Memory B cell (primary cell): ENCODE measurements around the gene DDX23.
A peak's percentile ranks its signal among the peaks of the same experiment; 100 is the strongest.

Experiments
- ATAC-seq: fragments of 150-1000 bp; cut with Tn5 transposase; 2 replicates; pipeline ENCODE4 v1.10.0; 2021; ENCODE audit warnings: low read depth, mild to moderate bottlenecking, moderate library complexity
- DNase-seq, 2 donors: peaks; one replicate each; pipeline ENCODE4 v3.0.0; 2022; ENCODE audit warnings: low spot score in 2 of 2
- H3K27ac Mint-ChIP-seq: one replicate; pipeline ENCODE4 v1.8.0; 2022; ENCODE audit warnings: mild to moderate bottlenecking, moderate library complexity, mixed read lengths
- H3K27me3 Mint-ChIP-seq: one replicate; pipeline ENCODE4 v1.8.0; 2022; ENCODE audit warnings: mixed read lengths
- H3K36me3 Mint-ChIP-seq: one replicate; pipeline ENCODE4 v1.8.0; 2022; ENCODE audit warnings: mild to moderate bottlenecking, mixed read lengths
- H3K4me1 Mint-ChIP-seq: one replicate; pipeline ENCODE4 v1.8.0; 2022; ENCODE audit warnings: mixed read lengths
- H3K4me3 Mint-ChIP-seq: one replicate; pipeline ENCODE4 v1.8.0; 2022; ENCODE audit warnings: mild to moderate bottlenecking, moderate library complexity, mixed read lengths
- H3K9me3 Mint-ChIP-seq: one replicate; pipeline ENCODE4 v1.8.0; 2022; ENCODE audit warnings: mixed read lengths

DDX23 gene

DNA sequence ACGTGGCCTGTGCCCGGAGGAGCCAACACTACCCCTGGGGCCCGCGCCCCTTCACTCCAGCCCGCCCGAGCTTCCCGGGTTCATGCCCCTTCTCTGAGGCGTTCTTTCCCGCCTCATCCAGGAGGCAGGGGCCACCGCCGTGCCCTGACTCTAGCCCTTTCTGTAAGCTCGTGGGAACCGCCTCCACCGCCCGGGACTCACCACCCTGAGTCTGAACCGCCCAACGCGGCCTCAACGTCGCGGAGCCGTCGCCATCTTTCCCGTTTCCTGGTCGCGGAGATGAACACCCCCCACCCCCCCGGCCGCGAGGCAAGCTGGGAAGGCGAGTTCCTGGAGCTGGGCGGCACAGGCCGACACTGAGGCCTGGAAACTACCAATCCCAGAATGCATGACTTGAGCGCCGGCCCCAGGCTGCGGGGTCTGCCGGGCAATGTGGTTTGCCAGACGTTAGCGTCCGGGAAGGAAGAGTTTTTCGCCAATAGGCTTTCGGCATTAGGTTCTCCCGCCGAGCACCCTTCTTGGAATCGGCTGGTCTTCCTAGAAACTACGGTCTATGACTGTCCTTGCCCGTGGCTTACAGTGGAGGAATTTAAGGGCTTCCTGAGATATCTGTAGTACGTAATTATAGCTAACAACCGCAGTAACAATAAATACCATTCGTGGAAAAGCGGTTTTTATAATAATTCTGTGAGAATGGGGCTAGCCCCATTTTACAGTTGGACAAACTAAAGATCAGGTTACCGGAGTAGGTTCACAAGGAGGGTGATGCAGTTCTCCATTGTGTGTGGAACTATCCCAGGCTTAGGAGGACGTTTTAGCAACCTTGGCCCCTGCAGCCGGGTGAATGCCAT lies at the start of gene DDX23:
Gene DDX23 (minus strand): TSS at position 281 of the 851 bp plus-strand sequence. CDS start 6,381 bp downstream, outside the sequence.
- peak; percentile 92 for ATAC-seq
- Mint-ChIP-seq H3K27me3 (no peaks in the 10 kb centered on the region), H3K36me3 (peaks cover 10% of the 10 kb centered on the region), H3K9me3 (no peaks in the 10 kb centered on the region), H3K27ac (peak within 1 kb of the TSS; percentile 98), H3K4me1 (peaks cover 27% of the 10 kb centered on the region), H3K4me3 (peak within 1 kb of the TSS; percentile 99)
- peak; percentile 70 to 82 for DNase-seq

DNA sequence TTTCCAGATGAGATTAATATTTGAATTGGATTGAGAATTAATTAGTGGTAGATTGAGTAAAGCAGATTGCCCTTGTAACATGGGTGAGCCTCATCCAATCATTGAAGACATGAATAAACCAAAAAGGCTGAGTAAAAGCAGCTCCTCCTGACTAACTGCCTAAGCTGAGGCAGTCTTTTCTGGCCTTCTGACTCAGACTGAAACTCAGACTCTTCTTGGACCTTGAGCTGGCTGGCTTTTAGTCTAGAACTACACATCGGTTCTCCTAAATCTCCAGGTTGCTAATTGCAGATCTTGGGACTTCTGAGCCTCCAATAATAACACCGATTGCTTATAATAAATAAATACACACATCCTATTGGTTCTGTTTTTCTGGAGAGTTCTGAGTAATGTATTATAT lies 49.3 kb upstream of the DDX23 start:
- ATAC-seq: no peak
- Mint-ChIP-seq H3K27me3 (peaks cover 3% of the 10 kb centered on the region), H3K4me3 (no peak overlapping the region), H3K9me3 (no peaks in the 10 kb centered on the region), H3K36me3 (no peaks in the 10 kb centered on the region), H3K4me1 (no peaks in the 10 kb centered on the region), H3K27ac (no peak overlapping the region)
- DNase-seq: no peak

DNA sequence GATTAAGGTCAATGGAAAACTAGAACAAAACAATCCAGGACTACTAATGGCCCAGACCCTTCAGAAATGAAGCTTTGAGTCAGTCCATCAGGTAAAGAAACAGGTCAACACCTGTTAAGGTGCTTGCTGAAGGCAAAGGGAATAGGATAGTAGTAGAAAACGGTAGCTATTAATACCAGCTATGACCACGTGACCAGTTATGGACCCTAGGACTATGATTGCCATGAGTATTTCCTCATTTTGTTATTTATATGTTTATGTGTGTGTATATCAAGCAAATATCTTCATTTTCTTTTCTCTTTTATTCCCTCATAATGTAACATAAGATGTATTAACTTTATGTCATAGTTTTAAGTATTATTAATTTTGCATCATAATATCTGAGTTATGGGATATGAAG lies 47.7 kb upstream of the DDX23 start:
- ATAC-seq (no peak), DNase-seq (no peak)
- Mint-ChIP-seq H3K27me3 (peaks cover 3% of the 10 kb centered on the region), H3K4me3 (no peak overlapping the region), H3K9me3 (no peaks in the 10 kb centered on the region), H3K36me3 (no peaks in the 10 kb centered on the region), H3K27ac (no peak overlapping the region), H3K4me1 (no peaks in the 10 kb centered on the region)

DNA sequence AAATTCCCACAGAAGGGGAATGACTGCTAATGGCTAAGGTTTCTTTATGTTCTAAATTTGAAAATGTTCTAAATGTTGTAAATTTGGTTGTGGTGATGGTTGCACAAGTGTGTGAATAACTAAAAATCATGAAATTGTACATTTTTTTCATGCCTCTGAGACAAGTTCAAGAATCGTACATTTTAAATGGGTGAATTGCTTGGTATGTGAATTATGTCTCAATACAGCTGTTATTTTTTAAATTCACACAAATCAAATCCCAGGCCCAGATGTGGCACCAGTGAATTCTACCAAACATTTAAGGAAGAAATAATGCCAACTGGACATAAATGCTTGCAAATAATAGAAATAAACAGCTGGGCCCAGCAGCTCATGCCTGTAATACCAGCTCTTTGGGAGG lies 42.3 kb upstream of the DDX23 start:
- Mint-ChIP-seq H3K36me3 (no peaks in the 10 kb centered on the region), H3K4me3 (no peak overlapping the region), H3K4me1 (peaks cover 2% of the 10 kb centered on the region), H3K27ac (no peak overlapping the region), H3K27me3 (peaks cover 14% of the 10 kb centered on the region), H3K9me3 (no peaks in the 10 kb centered on the region)
- DNase-seq (no peak), ATAC-seq (no peak)

DNA sequence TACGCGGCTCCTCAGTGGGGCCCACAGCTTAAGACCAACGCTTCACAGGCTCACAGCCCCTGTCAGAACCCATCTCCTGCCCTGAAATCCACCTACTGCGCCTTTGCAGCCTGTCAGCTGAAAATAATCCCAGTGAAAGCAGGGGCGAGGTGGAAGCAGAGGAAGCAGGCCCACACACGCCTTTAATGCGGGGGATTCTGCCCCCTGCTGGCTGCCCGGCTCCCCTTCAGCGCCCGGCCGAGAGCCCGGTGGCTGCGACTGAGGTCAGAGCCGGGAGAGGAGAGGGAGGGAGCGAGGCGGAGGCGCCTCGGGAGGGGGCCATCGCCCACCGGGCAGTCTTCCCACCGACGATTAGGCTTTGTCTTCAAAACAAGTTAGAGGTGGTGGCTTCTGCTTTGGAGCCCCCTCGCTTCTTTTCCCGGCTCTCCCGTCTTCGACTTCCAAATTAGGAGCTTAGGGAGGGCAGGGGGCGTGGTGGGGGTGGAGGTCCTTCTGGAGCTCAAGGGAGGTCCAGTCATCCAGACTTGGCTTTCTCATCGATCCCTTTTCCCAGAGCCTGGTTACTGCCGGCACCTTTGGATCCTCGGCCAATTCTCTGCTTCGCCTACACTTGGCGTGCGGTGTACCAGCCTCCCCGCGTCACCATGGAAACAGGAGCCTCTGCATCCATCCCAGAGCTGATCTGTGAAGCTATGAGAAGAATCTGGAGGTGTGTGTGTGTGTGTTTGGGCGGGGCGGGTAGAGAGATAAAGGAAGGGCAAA lies 38.9 kb upstream of the DDX23 start:
- H3K27me3 Mint-ChIP-seq: peaks cover 11% of the 10 kb centered on the region
- peaks cover 2% of the 10 kb centered on the region for H3K4me1 Mint-ChIP-seq
- no peaks in the 10 kb centered on the region for H3K36me3 Mint-ChIP-seq
- no peak overlapping the region for H3K4me3 Mint-ChIP-seq
- ATAC-seq (peak; percentile 99), DNase-seq (peak; percentile 73 to 85)
- no peak overlapping the region for H3K27ac Mint-ChIP-seq
- no peaks in the 10 kb centered on the region for H3K9me3 Mint-ChIP-seq

DNA sequence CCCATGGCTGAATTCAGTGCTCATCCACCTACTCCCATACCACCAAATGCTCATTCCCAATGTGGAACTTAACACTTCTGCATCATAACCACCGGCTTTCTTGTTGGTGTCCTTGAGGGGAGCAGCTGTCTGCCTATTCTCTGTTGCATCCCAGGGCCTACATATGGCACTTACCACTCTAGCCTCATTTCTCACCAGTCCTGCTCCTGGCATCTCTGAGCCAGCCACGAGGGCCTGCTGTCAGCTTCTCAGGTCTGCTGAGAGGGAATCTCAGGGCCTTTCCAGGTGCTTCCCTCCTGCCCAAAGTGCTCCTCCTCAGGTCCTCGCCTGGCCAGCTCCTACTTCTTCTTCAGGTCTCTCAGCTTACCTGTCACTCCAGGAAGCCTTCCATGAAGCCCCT lies 37.7 kb upstream of the DDX23 start:
- Mint-ChIP-seq H3K4me3 (no peak overlapping the region), H3K27me3 (peaks cover 11% of the 10 kb centered on the region), H3K27ac (no peak overlapping the region), H3K4me1 (peaks cover 2% of the 10 kb centered on the region), H3K9me3 (no peaks in the 10 kb centered on the region), H3K36me3 (no peaks in the 10 kb centered on the region)
- no peak for DNase-seq
- no peak for ATAC-seq

DNA sequence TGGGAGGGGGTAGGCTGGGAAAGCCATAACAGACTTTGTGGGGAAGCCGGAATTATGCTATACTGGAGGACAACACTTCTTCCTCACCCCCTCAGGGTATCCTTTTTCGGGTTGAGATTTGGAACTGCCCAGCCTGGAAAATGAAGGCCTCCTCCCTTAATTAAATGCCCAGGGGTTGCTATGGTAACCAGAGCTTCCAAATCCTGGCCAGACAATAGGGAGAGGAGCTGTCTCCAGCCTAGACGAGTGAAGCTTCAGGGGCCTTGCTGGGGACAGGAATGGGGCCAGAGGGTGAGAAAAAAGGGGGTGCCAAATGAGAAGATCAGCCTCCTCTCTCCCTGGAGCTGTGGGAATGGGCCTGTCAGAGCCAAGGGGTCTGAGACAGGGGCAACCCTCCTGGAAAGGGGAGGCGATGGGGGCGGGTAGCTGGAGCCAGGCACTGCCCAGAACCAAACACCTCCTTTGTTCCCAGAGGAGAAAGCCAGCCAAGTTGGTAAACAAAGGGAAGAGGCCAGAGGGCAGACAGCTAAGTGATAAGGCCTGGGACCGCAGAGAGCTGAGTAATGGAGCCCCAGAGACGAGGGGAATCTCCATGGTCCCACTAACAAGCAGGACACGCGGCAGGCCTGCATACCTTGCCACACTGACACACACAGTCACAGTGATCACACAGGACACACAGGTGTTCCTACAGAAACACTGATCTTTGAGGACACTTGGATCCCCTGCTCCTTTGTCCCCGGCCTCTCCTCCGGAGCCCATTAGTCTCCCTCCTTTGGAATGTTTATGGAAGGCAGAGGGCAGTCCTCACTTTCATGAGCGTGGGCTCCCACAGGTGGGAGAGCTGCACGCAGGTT lies 31.6 kb upstream of the DDX23 start:
- no peaks in the 10 kb centered on the region for H3K9me3 Mint-ChIP-seq
- H3K27ac Mint-ChIP-seq: no peak overlapping the region
- no peak overlapping the region for H3K4me3 Mint-ChIP-seq
- peaks cover 14% of the 10 kb centered on the region for H3K27me3 Mint-ChIP-seq
- no peaks in the 10 kb centered on the region for H3K36me3 Mint-ChIP-seq
- ATAC-seq: no peak
- no peak for DNase-seq
- H3K4me1 Mint-ChIP-seq: peaks cover 10% of the 10 kb centered on the region

DNA sequence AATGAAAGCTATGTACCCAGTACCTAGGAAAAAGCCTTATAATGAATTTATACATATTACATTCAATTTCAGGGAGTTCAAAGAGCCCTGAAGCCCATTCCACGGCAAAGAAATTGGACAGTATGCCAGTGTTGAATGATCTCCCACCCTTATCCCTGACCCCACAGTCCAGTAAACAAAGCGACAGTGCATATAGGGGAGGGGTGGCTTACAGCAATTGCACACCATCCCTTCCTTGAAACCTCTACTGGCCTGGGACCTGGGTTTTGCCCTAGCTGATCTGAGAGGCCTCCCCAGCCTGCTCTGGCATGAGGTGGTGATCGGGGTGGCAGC lies 31.0 kb upstream of the DDX23 start:
- no peaks in the 10 kb centered on the region for H3K9me3 Mint-ChIP-seq
- H3K4me1 Mint-ChIP-seq: peaks cover 10% of the 10 kb centered on the region
- H3K4me3 Mint-ChIP-seq: no peak overlapping the region
- H3K27me3 Mint-ChIP-seq: peaks cover 14% of the 10 kb centered on the region
- no peak overlapping the region for H3K27ac Mint-ChIP-seq
- ATAC-seq: no peak
- H3K36me3 Mint-ChIP-seq: no peaks in the 10 kb centered on the region
- DNase-seq: no peak

DNA sequence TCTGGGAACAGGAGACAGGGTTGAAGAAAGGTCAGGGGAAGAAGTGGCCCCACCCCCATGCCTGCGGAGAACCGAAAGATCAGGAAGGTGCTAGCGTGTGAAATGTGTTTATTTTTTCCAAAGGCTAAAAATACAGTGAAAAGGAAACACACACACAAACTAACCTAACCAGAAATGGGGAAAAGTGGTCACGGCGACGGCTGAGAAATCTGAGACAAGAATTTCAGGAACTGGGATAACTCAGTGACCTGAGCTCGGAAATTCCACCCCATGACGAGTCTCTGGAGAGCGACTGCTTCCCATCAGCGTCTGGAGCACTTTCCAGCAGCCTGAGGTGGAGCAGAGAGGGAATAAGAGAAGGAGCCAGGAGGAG lies 30.3 kb upstream of the DDX23 start:
- peaks cover 10% of the 10 kb centered on the region for H3K4me1 Mint-ChIP-seq

DNA sequence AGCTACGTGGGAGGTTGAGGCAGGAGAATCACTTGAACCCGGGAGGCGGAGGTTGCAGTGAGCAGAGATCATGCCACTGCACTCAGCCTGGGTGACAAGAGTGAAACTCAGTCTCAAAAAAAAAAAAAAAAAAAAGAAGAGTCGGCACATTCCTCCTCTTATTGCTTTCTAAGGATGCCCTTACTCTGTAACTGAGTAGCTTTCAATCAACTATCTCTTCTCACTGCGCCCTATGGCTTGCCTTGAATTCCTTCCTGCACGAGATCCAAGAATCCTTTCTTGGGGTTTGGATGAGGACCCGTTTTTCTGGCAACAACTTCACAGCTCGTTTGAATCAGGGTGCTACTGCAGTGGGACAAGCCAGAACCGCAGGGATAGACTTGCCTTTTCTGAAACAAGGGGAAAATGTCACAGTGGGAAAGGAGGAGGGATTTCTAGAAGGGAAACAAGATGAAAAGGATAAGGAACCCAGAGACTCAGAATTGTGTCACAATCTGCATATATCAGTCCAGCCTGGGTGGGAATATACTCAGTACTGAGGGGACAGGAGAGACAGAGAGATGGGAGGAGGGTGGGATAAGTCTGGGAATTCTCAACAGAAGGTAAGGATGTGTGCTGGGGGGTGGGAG lies 29.8 kb upstream of the DDX23 start:
- H3K4me3 Mint-ChIP-seq: no peak overlapping the region
- H3K27ac Mint-ChIP-seq: no peak overlapping the region
- peaks cover 14% of the 10 kb centered on the region for H3K27me3 Mint-ChIP-seq
- H3K9me3 Mint-ChIP-seq: no peaks in the 10 kb centered on the region
- H3K36me3 Mint-ChIP-seq: no peaks in the 10 kb centered on the region
- ATAC-seq (no peak), DNase-seq (no peak)
- H3K4me1 Mint-ChIP-seq: peaks cover 10% of the 10 kb centered on the region

More for the DNA sequence above, 30.3 kb upstream of the DDX23 start:
- Mint-ChIP-seq H3K27me3 (peaks cover 14% of the 10 kb centered on the region), H3K9me3 (no peaks in the 10 kb centered on the region), H3K27ac (no peak overlapping the region), H3K36me3 (no peaks in the 10 kb centered on the region), H3K4me3 (no peak overlapping the region)
- DNase-seq (no peak), ATAC-seq (no peak)

DNA sequence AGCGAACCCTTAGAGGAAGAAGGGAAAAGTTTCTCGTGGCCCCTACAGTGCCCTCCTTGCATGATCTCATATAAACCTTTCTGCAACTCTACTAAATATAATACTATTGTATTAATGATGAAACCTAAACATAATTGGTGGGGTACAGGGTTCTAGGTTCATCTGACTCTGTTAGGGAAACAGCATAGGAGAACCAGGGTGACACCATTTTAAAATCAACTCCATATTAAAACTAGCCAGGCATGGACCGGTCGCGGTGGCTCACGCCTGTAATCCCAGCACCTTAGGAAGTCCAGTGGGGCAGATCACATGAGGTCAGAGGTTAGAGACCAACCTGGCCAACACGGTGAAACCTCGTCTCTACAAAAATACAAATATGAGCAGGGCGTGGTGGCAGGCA lies 28.7 kb upstream of the DDX23 start:
- no peak overlapping the region for H3K4me3 Mint-ChIP-seq
- H3K4me1 Mint-ChIP-seq: peaks cover 10% of the 10 kb centered on the region
- ATAC-seq (no peak), DNase-seq (no peak)
- H3K27me3 Mint-ChIP-seq: peaks cover 14% of the 10 kb centered on the region
- no peaks in the 10 kb centered on the region for H3K36me3 Mint-ChIP-seq
- H3K9me3 Mint-ChIP-seq: no peaks in the 10 kb centered on the region
- H3K27ac Mint-ChIP-seq: no peak overlapping the region

DNA sequence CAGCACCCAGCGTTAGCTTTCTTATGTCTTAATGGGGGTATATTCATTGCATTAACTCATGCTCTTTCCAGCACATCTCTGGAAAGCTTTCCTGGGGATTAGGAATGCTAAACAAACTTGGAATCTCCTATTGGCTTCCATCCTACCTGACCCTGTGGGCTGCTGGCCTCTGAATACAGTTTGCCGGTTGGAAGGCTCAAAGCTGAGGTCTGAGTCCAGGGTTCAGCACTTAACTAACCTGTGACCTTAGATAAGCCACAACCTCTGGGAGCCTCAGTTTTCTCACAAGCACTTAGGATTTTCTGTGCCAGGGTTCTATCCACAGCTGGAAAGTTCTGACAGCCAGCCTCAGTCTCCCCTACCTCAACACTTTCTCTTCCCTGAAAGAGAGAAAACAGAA lies 26.6 kb upstream of the DDX23 start:
- H3K36me3 Mint-ChIP-seq: no peaks in the 10 kb centered on the region
- no peak overlapping the region for H3K27ac Mint-ChIP-seq
- H3K27me3 Mint-ChIP-seq: peaks cover 14% of the 10 kb centered on the region
- H3K9me3 Mint-ChIP-seq: no peaks in the 10 kb centered on the region
- DNase-seq: no peak
- H3K4me3 Mint-ChIP-seq: no peak overlapping the region
- H3K4me1 Mint-ChIP-seq: peaks cover 10% of the 10 kb centered on the region
- no peak for ATAC-seq

DNA sequence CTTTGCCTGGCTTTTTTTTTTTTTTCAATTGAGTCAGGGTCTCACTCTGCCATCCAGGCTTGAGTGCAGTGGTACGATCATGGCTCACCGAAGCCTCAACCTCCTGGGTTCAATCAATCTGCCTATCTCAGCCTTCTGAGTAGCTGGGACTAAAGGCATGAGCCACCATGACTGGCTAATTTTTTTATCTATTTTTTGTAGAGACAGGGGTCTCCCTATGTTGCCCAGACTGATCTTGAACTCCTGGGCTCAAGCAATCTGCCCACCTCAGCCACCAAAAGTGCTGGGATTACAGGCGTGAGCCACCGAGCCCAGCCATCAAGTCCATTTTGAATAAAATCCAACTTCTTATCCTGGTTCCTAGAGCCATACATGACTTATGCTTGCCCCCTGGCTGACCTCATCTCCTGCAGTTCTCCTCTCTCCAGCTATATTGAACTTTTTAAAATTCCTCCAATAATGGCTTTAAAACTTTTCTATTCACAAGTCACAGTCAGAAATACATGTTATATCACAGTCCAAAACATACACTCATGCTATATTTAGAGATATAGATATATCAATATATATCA lies 24.1 kb upstream of the DDX23 start:
- no peak for DNase-seq
- Mint-ChIP-seq H3K9me3 (no peaks in the 10 kb centered on the region), H3K36me3 (no peaks in the 10 kb centered on the region), H3K4me1 (peaks cover 4% of the 10 kb centered on the region), H3K4me3 (no peak overlapping the region), H3K27ac (no peak overlapping the region), H3K27me3 (peaks cover 12% of the 10 kb centered on the region)
- ATAC-seq: no peak
